BJ (cell line): ENCODE data around the gene PTTG1IP. TPM values are rescaled to one million over a fixed set of nuclear protein-coding genes. Genes with fewer than 3 reads are reported as not detected.

ENCODE experiments used
- CTCF ChIA-PET: fragments of 350-600 bp; formaldehyde crosslinking; extraction: SDS; loops from one replicate; lab custom pipeline; 2021; ENCODE audit warnings: antibody characterized with exemption, inconsistent platforms; lab: Yijun Ruan, JAX
- POLR2A ChIA-PET: fragments of 300-600 bp; sonication (Branson Sonifier 250); formaldehyde crosslinking; extraction: SDS; loops from one replicate; lab custom pipeline; 2021; ENCODE audit warnings: antibody characterized with exemption; lab: Charles Lee
- DNase-seq: peaks from one replicate; pipeline ENCODE4 v3.0.0-alpha.2; 2011; ENCODE audit warnings: low read depth
- H3K27me3 ChIP-seq: 2 replicates; pipeline ENCODE4 v1.6.0; 2011; ENCODE audit warnings: low read length; ENCODE audit not compliant: control insufficient read depth, insufficient read depth
- H3K36me3 ChIP-seq: 2 replicates; pipeline ENCODE4 v1.5.1; 2011; ENCODE audit warnings: low read length; ENCODE audit not compliant: control insufficient read depth, insufficient read depth
- H3K4me3 ChIP-seq: 2 replicates; pipeline ENCODE4 v1.5.1; 2011; ENCODE audit warnings: low read depth, mild to moderate bottlenecking, control low read depth, low read length
- polyA plus RNA-seq: library from polyadenylated mRNA; depleted of rRNA; stranded (reverse); fragments of >200 nt; gene quantifications from 2 replicates; pipeline ENCODE4 v1.2.3, GENCODE V29; 2011
- TF ChIP-seq, protein P1 (sequence below): IDR thresholded peaks from 2 replicates; pipeline ENCODE4 v1.5.1; 2011; ENCODE audit warnings: low read depth, mild to moderate bottlenecking, control low read depth, inconsistent platforms, low read length, moderate library complexity; ENCODE audit not compliant: insufficient read depth

PTTG1IP gene
- polyA plus RNA-seq, 1 experiment, result 249 TPM

DNA sequence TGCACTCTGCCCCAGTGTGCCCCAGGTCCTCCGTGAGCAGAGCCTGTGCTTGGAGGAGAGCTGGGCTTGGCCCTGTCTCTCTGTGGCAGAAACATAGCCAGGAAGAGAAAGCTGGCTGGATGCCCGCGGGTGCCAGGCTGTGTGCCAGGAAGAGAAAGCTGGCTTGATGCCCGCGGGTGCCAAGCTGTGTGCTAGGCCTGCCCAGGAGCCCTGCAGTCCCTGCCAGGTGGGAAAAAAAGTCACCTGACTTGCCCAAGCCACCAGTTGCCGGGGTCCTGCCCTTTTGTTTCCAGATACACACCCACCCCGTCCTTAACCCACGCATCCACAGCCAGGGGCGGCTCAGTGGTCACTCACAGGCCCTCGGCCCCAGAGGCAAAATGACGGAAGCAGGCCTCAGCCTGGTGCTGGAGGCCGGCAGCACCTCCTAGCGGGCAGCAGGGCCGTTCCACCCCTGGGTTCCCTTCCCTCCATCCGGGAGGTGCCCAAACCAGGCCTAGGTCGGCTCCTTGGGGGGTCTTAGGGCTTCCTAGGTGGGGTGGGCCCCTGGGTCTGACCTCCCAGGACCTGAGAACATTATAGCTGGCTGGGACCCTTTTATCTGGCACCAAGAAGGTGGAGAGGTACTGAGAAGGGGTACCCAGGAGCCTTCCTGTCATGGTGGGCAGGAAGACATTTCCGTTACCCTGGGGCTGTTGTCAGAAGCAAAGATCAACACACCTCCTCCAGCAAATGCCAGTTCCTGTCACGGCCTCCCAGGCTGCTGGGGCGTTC is 38.1 kb upstream of the PTTG1IP start:
- ChIA-PET POLR2A (no interaction called here), CTCF (interaction anchor here (1.0 kb wide), 1 partner anchor 13 kb away, joined by 3 read pairs; no protein-coding TSS in a partner anchor)
- Histone ChIP-seq H3K36me3 (no peaks in the 10 kb centered on the region), H3K4me3 (no peak overlapping the region), H3K27me3 (peaks cover 28% of the 10 kb centered on the region)
- no peak for DNase-seq
- TF ChIP-seq, protein P1, sequence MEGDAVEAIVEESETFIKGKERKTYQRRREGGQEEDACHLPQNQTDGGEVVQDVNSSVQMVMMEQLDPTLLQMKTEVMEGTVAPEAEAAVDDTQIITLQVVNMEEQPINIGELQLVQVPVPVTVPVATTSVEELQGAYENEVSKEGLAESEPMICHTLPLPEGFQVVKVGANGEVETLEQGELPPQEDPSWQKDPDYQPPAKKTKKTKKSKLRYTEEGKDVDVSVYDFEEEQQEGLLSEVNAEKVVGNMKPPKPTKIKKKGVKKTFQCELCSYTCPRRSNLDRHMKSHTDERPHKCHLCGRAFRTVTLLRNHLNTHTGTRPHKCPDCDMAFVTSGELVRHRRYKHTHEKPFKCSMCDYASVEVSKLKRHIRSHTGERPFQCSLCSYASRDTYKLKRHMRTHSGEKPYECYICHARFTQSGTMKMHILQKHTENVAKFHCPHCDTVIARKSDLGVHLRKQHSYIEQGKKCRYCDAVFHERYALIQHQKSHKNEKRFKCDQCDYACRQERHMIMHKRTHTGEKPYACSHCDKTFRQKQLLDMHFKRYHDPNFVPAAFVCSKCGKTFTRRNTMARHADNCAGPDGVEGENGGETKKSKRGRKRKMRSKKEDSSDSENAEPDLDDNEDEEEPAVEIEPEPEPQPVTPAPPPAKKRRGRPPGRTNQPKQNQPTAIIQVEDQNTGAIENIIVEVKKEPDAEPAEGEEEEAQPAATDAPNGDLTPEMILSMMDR, result 0 out of 2 replicates have a peak, but pooled peaks have one; percentile 11

DNA sequence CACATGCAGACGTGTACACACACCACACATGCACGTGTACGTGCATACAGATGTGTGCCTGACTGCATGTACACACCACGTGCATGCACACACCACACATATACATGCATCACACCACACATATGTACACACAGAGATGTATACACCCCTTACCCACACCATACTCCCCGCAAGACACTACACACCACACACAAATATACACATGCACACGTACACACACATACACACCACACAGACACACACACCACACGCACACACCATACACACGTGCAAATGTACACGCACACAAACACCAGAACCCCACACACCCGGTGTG is 37.5 kb upstream of the PTTG1IP start:
- no peak for DNase-seq
- POLR2A ChIA-PET, result no interaction called here
- Histone ChIP-seq H3K36me3 (no peaks in the 10 kb centered on the region), H3K27me3 (peaks cover 32% of the 10 kb centered on the region), H3K4me3 (no peak overlapping the region)
- CTCF ChIA-PET, result no interaction called here
- TF ChIP-seq, protein P1, result no peak

DNA sequence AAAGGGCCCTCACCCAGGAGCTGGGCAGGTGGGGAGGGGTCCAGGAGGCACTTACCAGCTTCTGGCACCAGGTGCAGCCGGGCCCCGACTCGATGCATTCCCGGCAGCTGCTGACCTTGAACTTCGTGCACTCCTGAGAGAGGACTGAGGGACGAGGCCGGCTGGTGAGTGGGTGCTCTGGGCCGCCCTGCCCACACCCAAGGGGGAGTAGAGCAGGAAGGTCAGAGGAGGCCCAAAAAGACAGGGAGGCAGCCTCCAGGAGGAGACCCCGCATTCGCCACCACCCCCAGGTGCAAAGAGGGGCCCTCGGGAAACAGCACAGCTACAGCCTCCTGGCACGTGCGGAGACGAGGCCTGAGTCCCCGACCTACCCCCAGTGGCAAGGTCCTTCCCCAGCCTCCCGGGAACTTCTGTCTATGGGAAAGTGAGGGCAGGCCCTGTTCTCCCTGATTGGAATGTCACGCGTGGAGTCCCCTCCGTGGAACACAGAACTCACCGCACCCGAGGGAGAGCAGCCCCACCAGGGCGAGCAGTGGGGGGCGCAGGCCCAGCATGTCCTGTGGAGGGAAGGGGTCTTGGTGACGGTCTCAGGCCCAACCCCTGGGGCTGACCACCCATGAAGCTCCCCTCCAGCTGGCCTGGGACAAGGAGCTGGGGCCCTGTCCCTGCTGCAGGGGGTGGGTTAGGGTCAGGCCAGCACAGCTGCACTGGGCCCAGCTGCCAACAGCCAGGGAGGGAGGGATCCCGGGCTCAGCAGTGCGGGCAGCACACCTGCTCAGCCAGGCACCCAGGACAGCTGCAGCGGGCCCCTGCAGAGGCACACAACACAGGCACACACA is 37.0 kb upstream of the PTTG1IP start:
- DNase-seq, result no peak
- H3K4me3 ChIP-seq, result no peak overlapping the region
- ChIA-PET POLR2A (no interaction called here), CTCF (no interaction called here)
- TF ChIP-seq, protein P1, result no peak
- peaks cover 35% of the 10 kb centered on the region for H3K27me3 ChIP-seq
- no peaks in the 10 kb centered on the region for H3K36me3 ChIP-seq

DNA sequence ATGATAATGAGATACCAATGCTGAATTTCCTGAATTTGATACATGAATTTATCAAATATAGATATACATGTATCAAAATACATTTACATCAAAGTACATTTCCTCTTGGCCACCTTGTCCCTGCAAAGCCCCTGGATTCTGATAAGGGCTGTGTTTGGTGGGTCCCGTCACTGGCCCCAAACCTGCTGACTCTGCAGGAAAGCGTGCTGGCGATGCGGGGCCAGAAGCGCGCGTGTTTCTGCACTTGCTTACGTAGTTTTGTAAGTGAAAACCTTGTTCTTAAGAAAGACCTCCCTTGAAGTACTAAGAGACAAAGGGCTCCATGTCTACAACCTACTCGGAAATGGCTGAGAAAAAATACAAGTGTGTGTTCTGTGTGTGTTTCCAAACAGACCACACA is 36.2 kb upstream of the PTTG1IP start:
- DNase-seq, result no peak
- Histone ChIP-seq H3K27me3 (peaks cover 35% of the 10 kb centered on the region), H3K4me3 (no peak overlapping the region), H3K36me3 (no peaks in the 10 kb centered on the region)
- POLR2A ChIA-PET, result no interaction called here
- TF ChIP-seq, protein P1, result no peak
- CTCF ChIA-PET, result no interaction called here

DNA sequence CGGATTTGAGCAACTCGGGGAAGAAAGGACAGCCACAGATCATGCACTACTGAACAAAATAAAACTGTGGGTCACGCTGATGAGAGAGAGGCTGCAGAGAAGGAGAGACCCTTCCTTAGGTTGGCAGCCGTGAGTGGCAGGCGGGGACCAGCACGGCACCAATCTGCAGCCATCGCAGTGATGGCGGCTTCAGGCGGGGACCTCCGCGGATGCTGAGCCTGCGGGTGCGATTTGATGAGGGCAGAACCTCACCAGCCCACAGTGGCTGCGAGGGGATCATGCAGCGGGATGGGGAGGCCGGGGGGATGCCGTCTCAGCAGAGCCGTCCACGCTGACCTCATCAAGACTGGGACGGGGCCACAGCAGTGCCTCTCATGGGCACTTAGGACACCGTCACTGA is 35.4 kb upstream of the PTTG1IP start:
- no peaks in the 10 kb centered on the region for H3K36me3 ChIP-seq
- DNase-seq, result no peak
- no peak overlapping the region for H3K4me3 ChIP-seq
- H3K27me3 ChIP-seq, result peaks cover 35% of the 10 kb centered on the region
- ChIA-PET POLR2A (no interaction called here), CTCF (no interaction called here)
- TF ChIP-seq, protein P1, result no peak
